HL-60/S4 treated with phorbol 12-myristate 13-acetate at 8.2 ng/mL for 4 days and 3 days (cell line): ENCODE data around the gene DSN1.
"Not testable (repeated sequence)": the region's sequence is repeated elsewhere in the genome, so short reads cannot be mapped to it uniquely, and the experiment has no call there.

Source experiments
- in situ Hi-C: fragments of 300-500 bp; cut with MboI; formaldehyde crosslinking; loops from 2 replicates; pipeline ENCODE4 v1.15.0; 2022; ENCODE audit warnings: low sequenced_read_pairs

DSN1 gene

GRCh38 chr20:36773597-36774390, at the start of gene DSN1:
Gene DSN1 (minus strand): TSS chr20:36773763. CDS start chr20:36771458, 2,305 bp downstream.
- in situ Hi-C loops, result no loop called here

DNA sequence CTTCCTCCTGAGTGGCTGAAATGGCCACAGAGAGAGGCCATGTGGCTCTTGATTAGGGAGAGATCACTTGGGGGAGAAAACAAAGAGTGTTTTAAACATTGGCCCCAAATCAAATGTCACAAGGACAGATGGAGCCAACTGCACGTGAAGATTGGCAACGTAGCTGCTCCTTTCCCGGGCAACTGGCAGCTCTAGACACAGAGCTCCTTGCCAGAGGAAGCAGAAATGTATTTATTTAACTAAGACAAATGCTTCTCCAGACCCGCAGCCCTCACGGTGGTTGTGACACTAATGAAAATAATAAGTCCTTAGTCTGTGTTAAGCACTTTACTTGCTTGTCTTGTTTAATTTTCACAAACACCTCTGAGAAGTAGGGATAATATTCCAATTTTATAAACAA, 49.6 kb upstream of the DSN1 start:
- in situ Hi-C loops, result no loop called here

DNA sequence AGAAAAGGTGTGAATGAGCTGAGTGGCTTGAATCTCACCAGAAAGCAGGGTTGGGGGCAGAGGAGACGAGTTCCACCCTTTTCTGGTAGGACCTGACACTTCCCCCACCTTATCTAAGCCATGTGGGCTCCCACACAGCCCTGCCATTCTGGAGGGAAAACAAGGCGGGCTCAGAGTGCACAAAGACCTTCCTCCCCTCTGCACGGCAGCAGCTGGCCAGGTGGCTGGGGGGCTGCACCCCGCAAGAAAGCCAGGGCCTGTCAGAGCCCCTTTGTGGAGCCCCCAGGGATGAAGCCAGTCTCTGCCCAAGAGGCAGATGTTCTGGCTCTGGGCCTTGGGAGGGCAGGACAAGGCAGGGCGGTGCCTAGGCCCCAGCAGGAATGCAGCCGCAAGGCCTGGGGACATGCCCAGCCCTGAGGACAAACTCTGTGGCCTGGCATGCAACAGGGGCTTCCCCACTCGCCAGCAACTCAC, 48.4 kb upstream of the DSN1 start:
- in situ Hi-C loops, result no loop called here

DNA sequence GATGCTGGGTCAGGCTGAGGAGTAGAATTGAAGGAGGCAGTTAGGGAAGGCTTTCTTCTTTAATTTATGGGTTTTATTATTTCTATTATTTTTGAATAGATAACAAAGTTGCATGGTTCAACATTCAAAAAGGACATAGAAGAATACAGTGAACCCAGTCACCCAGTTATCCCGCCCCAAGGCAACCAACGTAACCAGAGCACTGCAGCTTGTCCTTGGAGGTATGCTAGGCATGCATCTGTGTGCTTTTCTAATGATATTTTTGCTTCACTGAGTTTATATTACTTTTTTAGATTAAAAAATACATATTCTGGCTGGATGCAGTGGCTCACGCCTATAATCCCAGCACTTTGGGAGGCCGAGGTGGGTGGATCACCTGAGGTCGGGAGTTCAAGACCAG, 47.4 kb upstream of the DSN1 start:
- in situ Hi-C loops, result no loop called here

GRCh38 chr20:36820073-36820472, 46.5 kb upstream of the DSN1 start:
- in situ Hi-C loops, result no loop called here

DNA sequence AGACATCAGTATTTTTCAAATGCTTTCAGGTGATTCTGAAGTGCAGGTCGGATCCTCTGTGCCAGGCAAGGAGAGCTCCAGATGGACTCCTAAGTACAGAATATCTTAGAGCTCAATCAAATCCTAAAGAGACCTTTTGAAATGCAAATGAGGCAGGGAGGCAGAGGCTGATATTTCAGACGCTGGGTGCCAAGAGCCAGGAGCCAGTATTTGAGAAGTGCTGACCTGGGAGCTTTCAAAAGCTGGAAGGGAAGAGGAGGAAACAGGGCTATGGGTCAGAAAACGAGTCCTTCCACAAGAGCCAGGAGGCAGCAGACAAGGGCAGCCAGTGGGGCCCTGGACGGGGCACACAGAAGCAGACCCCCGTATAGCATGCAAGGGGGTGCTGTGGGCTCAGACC, 46.1 kb upstream of the DSN1 start:
- in situ Hi-C loops, result no loop called here

DNA sequence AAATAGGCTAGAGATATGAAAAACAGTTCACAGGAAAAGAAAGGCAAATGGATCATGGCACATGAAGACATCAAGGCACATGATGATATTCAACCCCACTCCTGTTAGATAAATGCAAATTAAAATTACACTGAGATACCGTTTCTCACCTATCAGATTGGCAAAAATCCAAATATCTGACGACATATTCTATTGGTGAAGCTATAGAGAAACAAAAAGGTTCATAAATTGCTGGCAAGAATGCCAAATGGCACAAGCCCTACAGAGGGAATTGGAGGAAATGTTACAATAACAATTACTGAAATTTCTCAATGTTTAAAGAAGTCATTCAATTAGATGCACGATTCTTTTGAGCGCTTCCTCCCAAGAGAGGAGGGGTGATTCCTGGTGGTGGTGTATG, 45.3 kb upstream of the DSN1 start:
- in situ Hi-C loops, result no loop called here

GRCh38 chr20:36818185-36818584, 44.6 kb upstream of the DSN1 start:
- in situ Hi-C loops, result no loop called here

DNA sequence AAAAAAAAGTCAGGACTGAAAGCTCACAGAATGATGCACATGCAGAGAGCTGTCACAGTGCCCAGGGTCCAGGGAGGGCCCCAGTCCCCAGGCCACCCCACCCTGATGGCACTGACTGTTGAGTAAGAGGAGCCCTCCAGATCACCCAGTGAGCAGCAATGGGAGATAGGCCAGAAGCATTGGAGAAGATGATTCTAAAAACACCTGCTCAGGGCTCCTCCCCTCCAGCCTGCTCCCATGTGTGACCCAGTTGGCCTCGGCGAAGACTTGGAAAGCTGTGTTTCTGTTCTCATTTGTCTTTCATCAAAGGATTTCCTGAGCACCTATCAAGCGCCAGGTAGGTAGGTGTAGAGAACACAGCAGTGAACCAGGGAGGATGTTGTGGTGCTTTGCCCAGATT, 43.9 kb upstream of the DSN1 start:
- in situ Hi-C loops, result no loop called here

DNA sequence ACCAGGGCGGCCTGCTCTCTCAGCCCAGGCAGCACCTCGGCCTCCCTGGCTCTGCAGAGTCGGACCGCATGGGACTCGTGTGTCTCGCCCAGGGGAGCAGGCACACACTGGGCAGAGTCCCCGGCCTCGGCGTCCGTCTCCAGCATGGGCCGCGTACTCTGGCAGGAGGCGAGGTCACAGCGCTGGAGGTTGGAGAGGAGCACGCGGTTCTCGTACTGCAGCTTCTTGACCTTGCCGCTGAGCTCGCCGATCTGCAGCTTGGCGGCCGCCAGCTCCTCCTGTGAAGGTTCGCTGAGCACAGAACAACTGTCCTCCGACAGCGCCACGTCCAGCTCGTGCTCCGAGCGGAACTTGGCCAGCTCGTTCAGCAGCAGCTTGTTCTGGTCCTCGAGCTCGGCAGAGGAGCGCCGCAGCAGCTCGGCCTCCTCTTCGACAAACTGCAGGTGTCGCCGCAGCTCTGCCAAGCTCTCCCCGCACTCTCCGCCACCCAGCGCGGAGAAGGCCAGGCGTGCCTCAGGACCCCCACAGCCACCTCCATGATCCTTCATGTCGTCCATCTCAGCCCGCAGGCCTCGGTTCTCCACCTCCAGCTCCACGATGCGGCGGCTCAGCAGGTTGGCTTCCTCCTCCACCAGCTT, 42.0 kb upstream of the DSN1 start:
- in situ Hi-C loops, result no loop called here

DNA sequence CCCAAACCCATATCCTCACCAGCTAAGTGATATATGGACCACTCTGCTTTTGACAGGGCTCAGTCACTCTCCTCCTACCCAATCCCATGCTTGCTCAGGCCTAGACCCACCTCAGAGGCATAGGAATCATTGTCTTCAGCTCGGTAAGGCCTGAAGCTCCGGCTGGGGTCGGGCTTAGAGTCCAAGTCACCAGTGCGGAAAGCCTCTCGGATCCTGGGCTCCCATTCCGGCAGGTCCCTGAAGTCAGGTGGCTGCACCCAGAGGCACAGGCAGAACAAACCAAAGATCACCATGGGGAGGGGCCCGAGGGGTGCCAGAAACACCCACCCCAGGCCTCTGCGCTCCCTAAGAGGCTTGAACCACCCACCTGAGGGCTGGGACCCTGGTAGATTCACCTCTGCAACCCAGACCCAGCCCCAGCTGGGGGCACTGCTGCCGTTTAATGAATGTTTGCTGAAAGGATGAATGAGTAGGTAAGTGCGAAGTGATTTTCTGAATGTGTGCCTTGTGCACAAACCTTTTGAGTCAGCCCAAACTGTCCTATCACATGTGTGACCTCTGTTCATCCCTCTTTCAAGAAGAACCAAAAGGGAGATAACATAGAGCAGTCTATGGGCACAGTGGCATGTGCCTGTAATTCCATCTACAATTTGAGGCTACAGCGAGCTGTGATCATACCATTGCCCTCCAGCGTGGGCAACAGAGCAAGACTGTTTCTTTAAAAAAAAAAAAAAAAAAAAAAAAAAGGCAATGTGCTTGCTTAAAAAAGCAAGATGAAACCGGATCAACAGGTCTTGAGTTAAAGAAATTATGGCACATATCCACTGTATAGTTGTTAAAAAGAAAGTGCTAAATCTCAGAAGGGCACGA, 39.3 kb upstream of the DSN1 start:
- in situ Hi-C loops, result no loop called here

DNA sequence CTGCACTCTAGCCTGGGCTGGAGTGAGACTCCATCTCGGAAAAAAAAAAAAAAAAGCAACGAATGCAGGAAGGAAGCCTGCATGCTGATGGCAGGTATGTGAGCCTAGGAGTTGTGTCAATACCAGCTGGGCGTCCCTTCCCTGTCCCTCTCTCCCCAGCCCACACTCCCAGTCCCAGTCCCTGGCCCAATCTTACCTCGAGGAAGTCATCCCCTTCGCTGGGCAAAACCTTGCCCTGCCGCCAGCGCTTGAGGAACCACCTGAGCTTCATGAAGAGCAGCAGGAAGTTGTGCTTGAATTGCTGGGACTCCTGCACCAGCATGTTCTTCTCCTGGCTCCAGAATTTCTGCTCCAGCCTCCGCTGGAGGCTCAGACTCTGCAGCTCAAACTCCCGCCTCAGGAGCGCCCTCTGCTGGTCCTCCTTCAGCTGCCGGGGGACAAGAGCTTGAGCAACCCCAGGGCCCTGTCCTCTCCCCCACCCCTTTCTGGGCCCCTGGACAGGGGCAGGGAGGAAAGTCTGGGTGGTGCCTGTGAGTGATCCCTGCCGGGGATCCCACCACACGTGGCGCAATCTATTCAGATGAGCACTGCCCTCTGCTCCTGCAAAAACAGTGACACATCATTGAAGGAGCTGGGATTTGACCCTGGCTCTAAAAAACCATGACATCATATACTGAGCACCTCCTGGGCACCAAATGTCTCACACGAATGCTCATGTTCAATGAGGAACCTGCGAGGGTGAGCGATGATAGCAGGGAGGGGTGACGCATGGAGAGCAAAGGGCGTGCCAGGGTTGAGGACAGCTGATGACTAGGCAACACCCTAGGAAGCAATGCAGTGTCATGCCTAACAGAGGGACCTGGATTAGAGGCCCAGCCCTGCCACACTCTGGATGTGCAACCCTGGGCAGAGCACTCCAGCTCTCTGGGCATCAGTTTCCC, 35.0 kb upstream of the DSN1 start:
- in situ Hi-C loops, result no loop called here

- in situ Hi-C loops, result no loop called here
Measured at GRCh38 chr20:36806049-36806448, 32.5 kb upstream of the DSN1 start.

- in situ Hi-C loops, result no loop called here
Measured at GRCh38 chr20:36805396-36805795, 31.8 kb upstream of the DSN1 start.

- in situ Hi-C loops, result no loop called here
Measured at GRCh38 chr20:36804425-36804824, 30.9 kb upstream of the DSN1 start.

DNA sequence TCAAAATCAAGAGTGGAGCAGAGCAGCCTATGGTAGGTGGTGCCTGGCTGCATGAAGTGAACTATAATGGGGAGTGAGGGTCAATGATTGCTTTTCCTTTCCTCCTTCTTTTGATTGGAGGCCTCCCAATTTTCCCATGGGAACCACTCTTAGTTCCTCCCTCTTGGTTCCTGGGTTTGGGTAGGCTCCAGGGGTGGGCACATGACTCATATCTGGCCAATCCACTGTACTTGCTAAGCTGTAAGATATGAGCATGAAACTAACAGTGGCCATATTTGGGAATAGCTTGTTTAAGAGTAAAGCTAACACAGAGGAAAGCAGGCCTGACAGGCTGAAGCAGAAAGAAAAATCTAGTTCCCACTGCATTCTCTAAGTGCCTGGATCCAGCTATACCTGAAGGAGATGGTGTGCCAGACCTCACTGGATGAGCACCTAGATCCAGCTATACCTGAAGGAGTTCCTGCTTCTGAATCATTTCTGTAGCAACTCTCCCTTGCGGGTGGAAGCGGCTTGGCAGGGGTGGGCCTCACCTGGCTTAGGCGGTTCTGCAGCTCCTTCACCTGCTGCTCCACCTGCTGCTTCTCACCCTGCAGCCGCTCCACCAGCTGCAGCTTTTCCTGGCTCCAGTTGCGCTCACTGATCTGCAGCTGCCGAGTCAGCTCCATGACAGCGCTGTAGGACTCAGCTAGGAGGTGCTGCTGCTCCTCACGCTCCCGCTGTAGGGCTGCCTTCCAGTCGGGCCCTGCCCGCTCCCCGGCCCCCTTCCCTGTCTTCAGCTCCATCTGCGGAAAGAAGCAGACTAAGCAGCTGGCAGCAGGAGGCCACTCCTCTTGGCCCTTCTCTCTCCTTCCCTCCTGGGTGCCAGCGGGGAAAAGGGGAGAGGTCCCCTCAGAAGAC, 29.0 kb upstream of the DSN1 start:
- in situ Hi-C loops, result no loop called here

DNA sequence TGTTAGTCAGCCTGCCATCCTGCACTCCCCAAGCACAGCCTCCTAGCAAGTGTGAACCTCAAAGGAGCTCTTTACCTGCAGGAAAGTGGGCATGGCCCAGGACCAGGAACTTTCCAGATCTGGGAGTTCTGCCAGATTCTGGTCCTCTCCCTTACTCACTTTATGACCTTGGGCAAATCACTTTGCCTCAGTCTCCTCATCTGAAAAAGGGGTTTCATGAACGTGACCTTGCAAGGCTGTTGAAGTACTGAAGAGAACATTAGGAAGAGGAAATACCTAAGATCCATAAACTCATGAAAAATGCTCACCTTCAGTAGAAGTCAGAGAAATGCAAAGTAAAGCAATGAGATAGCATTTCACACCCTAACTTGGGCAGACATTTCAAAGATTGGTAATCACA, 26.8 kb upstream of the DSN1 start:
- in situ Hi-C loops, result no loop called here

GRCh38 chr20:36799313-36799712, 25.8 kb upstream of the DSN1 start:
- in situ Hi-C loops, result not testable (repeated sequence)

DNA sequence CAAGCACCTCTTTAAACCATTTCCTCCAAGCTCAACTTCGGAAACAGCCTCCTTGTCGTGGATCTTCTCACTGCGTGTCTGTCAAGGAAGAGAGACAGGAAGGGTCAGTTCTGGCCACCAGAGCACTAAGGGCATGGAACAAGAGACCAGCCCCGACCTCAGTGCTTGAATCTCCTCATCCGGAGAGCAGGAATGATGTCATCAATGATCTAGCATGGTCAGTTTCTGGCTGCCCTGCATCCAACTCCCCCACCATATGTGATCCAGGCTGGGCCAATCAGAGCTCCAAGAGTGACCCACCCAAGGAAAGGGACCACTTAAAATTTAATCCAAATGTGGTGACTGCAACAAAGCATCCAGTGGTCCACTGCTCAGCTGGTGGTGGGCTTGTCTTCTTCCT, 23.3 kb upstream of the DSN1 start:
- in situ Hi-C loops, result no loop called here
